Spinal cord (tissue), 10 donors: ENCODE results near the gene DIP2C. TPM values are rescaled to one million over a fixed set of nuclear protein-coding genes. Genes with fewer than 3 reads are reported as not detected.
A peak's percentile ranks its signal among the peaks of the same experiment; 100 is the strongest.
"Not testable (repeated sequence)": the region's sequence is repeated elsewhere in the genome, so short reads cannot be mapped to it uniquely, and the experiment has no call there.

Experiments
- DNase-seq, 6 donors: peaks; one replicate each; pipeline versions ENCODE4 v3.0.0 to v3.0.0-alpha.2; 2013 to 2015; ENCODE audit warnings: low spot score in 6 of 6, low read depth in 4 of 6
- H3K27ac ChIP-seq: one replicate; pipeline ENCODE4 v1.5.1; 2013; ENCODE audit warnings: low read depth, low read length, control low read depth
- H3K27me3 ChIP-seq: one replicate; pipeline ENCODE4 v1.6.1; 2013; ENCODE audit warnings: low read length; ENCODE audit not compliant: control insufficient read depth, insufficient read depth
- H3K36me3 ChIP-seq: one replicate; pipeline ENCODE4 v1.6.1; 2013; ENCODE audit warnings: low read length; ENCODE audit not compliant: control insufficient read depth, insufficient read depth
- H3K4me1 ChIP-seq: one replicate; pipeline ENCODE4 v1.6.1; 2013; ENCODE audit warnings: low read length; ENCODE audit not compliant: control insufficient read depth, insufficient read depth
- H3K4me3 ChIP-seq: one replicate; pipeline ENCODE4 v1.5.1; 2013; ENCODE audit warnings: low read depth, low read length, control low read depth
- H3K9me3 ChIP-seq: one replicate; pipeline ENCODE4 v1.6.1; 2013; ENCODE audit warnings: low read length; ENCODE audit not compliant: control insufficient read depth, insufficient read depth
- WGBS: methylation state at CpG from one replicate; pipeline ENCODE4 v1.1.5; 2013; ENCODE audit warnings: missing lambda C conversion rate; ENCODE audit not compliant: insufficient coverage; 5-methylcytosine and 5-hydroxymethylcytosine counted together
- polyA plus RNA-seq, 2 donors: library from polyadenylated mRNA; unstranded; fragments of 120-200 nt; gene quantifications; one replicate each; pipeline ENCODE4 v1.2.1, GENCODE V29; 2013; ENCODE audit not compliant: insufficient read length in 2 of 2
- total RNA-seq, 2 donors: library from RNA; depleted of rRNA in 1 of 2; stranded (reverse); fragments of 120-200 nt in 1 of 2; fragments of >200 nt in 1 of 2; gene quantifications; one replicate each; pipeline versions ENCODE4 v1.2.3 to v1.2.4, GENCODE V29; 2013 to 2014
- donor health status: healthy.

Gene DIP2C
- total and polyA plus RNA-seq, 4 donors = 15.4 to 36.3 (median 29.3) TPM

GRCh38 chr10:512661-513060 lies 176.8 kb downstream of the DIP2C start:
- H3K36me3 ChIP-seq = peaks cover 13% of the 10 kb centered on the region
- not testable (repeated sequence) for H3K27me3 ChIP-seq, DNase-seq, H3K4me3 ChIP-seq, H3K9me3 ChIP-seq, H3K27ac ChIP-seq
- peaks cover 52% of the 10 kb centered on the region for H3K4me1 ChIP-seq
- WGBS = no CpG with 5 or more reads among the region's 5 CpGs

GRCh38 chr10:511849-512191 lies 177.6 kb downstream of the DIP2C start:
- H3K27ac ChIP-seq = no peak overlapping the region
- H3K27me3 ChIP-seq = no peaks in the 10 kb centered on the region
- no peak overlapping the region for H3K4me3 ChIP-seq
- no peaks in the 10 kb centered on the region for H3K9me3 ChIP-seq
- 64% methylated on average over 13 of the region's 14 CpGs for WGBS
- H3K4me1 ChIP-seq = peaks cover 47% of the 10 kb centered on the region
- DNase-seq = no peak
- peaks cover 15% of the 10 kb centered on the region for H3K36me3 ChIP-seq

GRCh38 chr10:511101-511848 lies 178.2 kb downstream of the DIP2C start:
- Histone ChIP-seq H3K36me3 (peaks cover 20% of the 10 kb centered on the region), H3K4me3 (no peak overlapping the region), H3K9me3 (no peaks in the 10 kb centered on the region), H3K4me1 (peaks cover 50% of the 10 kb centered on the region), H3K27me3 (no peaks in the 10 kb centered on the region), H3K27ac (peak overlapping the region; percentile 63)
- DNase-seq = peak; percentile 75 to 96 (median 82)
- WGBS = 15% methylated on average over 15 of the region's 21 CpGs

- 21% methylated on average over 17 of the region's 17 CpGs for WGBS
- Histone ChIP-seq H3K27me3 (no peaks in the 10 kb centered on the region), H3K4me3 (no peak overlapping the region), H3K4me1 (peaks cover 54% of the 10 kb centered on the region), H3K27ac (peak overlapping the region; percentile 63), H3K36me3 (peaks cover 21% of the 10 kb centered on the region), H3K9me3 (no peaks in the 10 kb centered on the region)
- peak in 2 of 6 donors; percentile 84 to 86 for DNase-seq
Measured at GRCh38 chr10:510415-510881, 179.0 kb downstream of the DIP2C start.

GRCh38 chr10:509361-510102 lies 179.9 kb downstream of the DIP2C start:
- no peaks in the 10 kb centered on the region for H3K9me3 ChIP-seq
- WGBS = 82% methylated on average over 24 of the region's 30 CpGs
- peaks cover 21% of the 10 kb centered on the region for H3K36me3 ChIP-seq
- peaks cover 58% of the 10 kb centered on the region for H3K4me1 ChIP-seq
- H3K4me3 ChIP-seq = no peak overlapping the region
- H3K27ac ChIP-seq = no peak overlapping the region
- DNase-seq = no peak
- no peaks in the 10 kb centered on the region for H3K27me3 ChIP-seq

- Histone ChIP-seq H3K4me1 (peaks cover 55% of the 10 kb centered on the region), H3K27me3 (no peaks in the 10 kb centered on the region), H3K36me3 (peaks cover 21% of the 10 kb centered on the region), H3K4me3 (no peak overlapping the region), H3K27ac (no peak overlapping the region), H3K9me3 (no peaks in the 10 kb centered on the region)
- 95% methylated on average over 13 of the region's 13 CpGs for WGBS
- no peak for DNase-seq
Measured at GRCh38 chr10:508726-509125, 180.7 kb downstream of the DIP2C start.

GRCh38 chr10:507908-508444 lies 181.5 kb downstream of the DIP2C start:
- Histone ChIP-seq H3K9me3 (no peaks in the 10 kb centered on the region), H3K27me3 (no peaks in the 10 kb centered on the region), H3K4me3 (no peak overlapping the region), H3K36me3 (peaks cover 18% of the 10 kb centered on the region), H3K27ac (no peak overlapping the region), H3K4me1 (peaks cover 49% of the 10 kb centered on the region)
- WGBS = 88% methylated on average over 10 of the region's 12 CpGs
- no peak for DNase-seq

GRCh38 chr10:507355-507699 lies 182.1 kb downstream of the DIP2C start:
- Histone ChIP-seq H3K27me3 (no peaks in the 10 kb centered on the region), H3K36me3 (peaks cover 18% of the 10 kb centered on the region), H3K27ac (no peak overlapping the region), H3K4me3 (no peak overlapping the region), H3K4me1 (peaks cover 49% of the 10 kb centered on the region), H3K9me3 (no peaks in the 10 kb centered on the region)
- no peak for DNase-seq
- 94% methylated on average over 15 of the region's 16 CpGs for WGBS

GRCh38 chr10:506451-507354 lies 182.8 kb downstream of the DIP2C start:
- H3K27ac ChIP-seq = no peak overlapping the region
- H3K4me1 ChIP-seq = peaks cover 46% of the 10 kb centered on the region
- WGBS = 93% methylated on average over 32 of the region's 32 CpGs
- no peaks in the 10 kb centered on the region for H3K27me3 ChIP-seq
- H3K9me3 ChIP-seq = no peaks in the 10 kb centered on the region
- DNase-seq = no peak
- H3K36me3 ChIP-seq = peaks cover 18% of the 10 kb centered on the region
- H3K4me3 ChIP-seq = no peak overlapping the region
